Mesenteric fat pad (tissue), 1 donor: Measurements from ENCODE around the gene PLPP1. TPM values are rescaled to one million over a fixed set of nuclear protein-coding genes. Genes with fewer than 3 reads are reported as not detected.
A peak's percentile ranks its signal among the peaks of the same experiment; 100 is the strongest.

Source experiments
- DNase-seq: peaks from one replicate; pipeline ENCODE4 v3.0.0-alpha.2; 2020; ENCODE audit warnings: low spot score
- long read RNA-seq: library from polyadenylated mRNA; unstranded; transcript quantifications from one replicate; pipeline ENCODE4 v2.0.0, GENCODE V29; 2020
- total RNA-seq: library from RNA; stranded (reverse); fragmentation: NEBNext Ultra II Directional; extraction: Animal tissue kit (Norgen Biotek cat#: 25700); gene quantifications from one replicate; pipeline ENCODE4 v1.2.1, GENCODE V29; 2021
- donor health status: DM: yes; HTN: yes; CAD: no.

PLPP1 gene
- 304 TPM for total RNA-seq
- long read RNA-seq, transcript PLPP1-202 (6 exons, 1,597 nt): major isoform, 2,523 of 2,754 reads
- long read RNA-seq, transcript PLPP1-201 (6 exons, 1,550 nt): minor isoform, 111 of 2,754 reads
- long read RNA-seq, partial matches to known transcripts: 31 of 2,754 reads
- long read RNA-seq, other reads (novel, unspliced or antisense): 85 of 2,754 reads

DNA sequence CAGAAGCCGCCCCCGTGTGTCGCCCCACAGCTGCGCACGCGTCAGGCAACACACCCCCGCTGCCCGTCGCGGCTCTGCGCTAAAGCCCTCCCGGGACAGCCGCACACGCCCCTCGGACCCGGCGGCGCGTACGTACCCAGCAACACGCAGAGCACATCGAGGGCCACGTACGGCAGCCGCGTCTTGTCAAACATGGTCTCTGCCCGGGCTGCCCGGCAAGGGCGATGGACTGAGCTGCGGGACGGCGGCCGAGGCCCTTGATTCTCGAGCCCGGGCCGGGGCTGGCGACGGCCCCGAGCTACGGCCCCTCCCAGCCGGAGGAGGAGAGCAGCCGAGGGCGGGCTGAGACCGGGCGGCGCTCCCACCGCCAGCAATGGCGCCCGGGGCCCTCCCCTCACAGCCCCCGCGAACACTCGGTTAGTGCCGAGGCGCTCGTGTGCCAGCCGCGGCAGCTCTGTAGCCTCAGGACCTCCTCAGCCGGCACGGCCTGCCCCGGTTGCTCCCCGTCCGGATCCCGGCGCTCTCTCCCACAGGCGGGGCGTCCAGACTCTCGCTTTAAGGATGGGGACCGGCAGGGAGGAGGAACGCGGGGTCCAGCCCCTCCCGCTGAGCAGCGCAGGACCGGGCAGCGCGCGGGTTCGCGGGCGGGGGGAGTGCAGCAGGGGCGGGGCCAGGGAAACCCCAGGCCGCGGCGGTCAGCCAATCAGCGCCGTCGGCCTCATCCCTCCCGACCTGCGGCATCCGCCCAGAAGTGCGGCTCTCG is at the start of gene PLPP1:
PLPP1 (minus strand) TSS at position 529 of the 763 bp plus-strand sequence; CDS start at position 194, 335 bp downstream.
- DNase-seq: peak; percentile 96

DNA sequence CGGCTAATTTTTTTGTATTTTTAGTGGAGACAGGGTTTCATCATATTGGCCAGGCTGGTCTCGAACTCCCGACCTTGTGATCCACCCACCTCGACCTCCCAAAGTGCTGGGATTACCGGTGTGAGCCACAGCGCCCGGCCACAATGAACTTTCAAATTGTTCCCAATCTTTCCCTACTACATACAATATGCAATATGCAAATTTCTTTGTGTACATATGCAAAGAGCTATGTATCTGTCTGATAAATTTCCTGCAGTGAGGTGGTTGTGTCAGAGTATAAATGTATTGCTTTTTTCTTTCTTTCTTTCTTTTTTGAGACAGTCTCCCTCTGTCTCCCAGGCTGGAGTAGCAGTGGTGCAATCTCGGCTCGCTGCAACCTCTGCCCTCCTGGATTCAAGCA is 48.8 kb upstream of the PLPP1 start:
- DNase-seq: no peak

DNA sequence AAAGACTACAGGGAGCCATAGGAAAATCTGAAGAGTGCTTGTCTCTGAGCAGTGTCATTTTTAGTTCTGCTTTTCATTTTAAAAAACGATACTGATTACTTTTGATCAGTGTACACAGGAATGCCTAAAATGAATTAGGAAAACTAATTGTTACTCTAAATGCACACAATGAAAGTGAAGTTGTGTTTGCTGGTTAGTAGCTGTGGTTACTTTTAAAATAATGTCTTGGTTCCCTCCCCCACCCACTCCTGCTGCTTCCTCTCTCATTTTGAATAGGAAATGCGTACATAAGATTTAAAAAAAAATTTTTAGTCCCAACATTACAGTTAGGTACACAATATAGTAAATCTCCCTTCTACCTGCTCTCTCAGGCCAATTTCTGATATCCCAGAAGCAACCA is 47.5 kb upstream of the PLPP1 start:
- DNase-seq: no peak

DNA sequence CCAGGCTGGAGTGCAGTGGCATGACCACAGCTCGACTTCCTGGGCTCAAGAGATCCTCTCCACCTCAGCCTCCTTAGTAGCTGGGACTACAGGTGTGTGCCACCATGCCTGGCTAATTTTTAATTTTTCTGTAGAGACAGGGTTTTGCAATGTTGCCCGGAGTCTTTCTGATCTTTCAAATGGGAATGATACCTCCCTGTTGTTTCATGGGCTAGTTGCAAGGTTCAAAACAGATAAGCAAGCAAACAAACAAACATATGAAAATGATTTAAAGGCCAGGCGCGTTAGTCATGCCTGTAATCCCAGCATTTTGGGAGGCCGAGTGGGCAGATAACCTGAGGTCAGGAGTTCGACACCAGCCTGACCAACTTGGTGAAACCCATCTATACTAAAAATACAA is 45.3 kb upstream of the PLPP1 start:
- DNase-seq: no peak

DNA sequence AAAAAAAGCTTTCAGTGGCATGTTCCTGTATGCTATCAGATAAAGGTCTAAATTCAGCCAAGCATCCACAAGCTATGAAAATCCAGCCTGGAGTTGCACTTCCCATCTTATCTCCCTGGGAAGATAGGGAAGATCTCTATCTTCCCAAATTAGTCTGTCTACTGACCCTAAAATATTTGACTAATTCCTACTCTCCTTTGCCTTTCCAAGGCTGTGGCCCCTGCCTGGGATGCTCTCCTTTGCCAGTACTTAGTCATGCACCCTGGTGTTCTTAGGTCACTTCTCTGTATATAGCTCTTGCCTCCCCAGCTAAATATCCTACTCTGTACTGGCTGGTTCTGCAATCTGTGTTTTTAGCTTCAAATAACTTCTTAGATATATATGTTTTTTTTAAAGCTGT is 44.0 kb upstream of the PLPP1 start:
- no peak for DNase-seq

DNA sequence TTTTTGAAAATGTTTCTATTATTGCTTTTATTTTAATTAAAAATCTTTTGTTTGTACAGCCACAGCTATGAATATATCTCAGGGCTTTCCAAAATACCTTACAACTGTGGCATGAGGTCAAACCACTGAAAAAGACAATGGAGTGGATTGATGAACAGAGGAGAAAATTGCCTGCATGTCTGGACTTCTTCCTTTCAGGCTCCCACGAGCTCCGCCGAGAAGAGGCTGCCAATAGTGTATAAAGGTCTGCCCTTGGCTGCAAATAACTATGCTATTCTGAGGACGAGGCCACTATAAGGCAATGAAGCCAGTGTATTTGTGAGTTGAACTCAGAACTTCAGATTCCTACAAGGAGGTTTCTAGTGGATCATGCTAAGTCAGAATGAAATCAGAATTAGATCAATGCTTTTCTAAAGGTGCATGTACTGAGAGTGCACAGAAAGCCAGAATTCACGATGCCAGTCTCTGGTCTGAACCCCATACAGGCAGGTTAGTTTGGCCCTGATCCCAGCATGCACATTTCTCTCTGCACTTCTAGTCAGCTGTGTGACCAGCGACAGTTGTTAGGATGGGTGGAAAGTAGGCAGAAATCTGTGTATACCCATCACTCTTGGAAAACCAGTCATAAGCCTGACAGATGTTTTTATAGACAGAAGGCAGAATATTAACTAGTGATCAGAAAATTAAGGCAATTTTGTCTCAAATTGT is 42.7 kb upstream of the PLPP1 start:
- no peak for DNase-seq

DNA sequence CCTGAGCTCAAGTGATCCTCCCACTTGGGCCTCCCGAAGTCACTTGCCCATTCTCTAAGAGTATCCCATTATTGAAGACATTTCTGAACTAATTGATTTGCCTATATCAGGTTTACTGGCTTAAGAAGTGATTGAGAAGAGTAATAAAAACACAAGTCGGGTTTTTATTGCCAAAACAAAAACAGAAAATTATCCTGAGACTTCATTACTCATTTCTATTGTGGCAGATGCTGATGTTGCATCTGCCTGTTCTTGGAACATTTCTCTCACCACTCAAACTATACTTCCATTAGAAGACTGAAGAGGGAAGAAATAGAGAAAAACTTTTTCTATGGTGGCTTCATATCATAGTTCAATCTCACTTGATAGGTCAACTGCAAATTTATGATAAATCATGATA is 41.9 kb upstream of the PLPP1 start:
- no peak for DNase-seq

DNA sequence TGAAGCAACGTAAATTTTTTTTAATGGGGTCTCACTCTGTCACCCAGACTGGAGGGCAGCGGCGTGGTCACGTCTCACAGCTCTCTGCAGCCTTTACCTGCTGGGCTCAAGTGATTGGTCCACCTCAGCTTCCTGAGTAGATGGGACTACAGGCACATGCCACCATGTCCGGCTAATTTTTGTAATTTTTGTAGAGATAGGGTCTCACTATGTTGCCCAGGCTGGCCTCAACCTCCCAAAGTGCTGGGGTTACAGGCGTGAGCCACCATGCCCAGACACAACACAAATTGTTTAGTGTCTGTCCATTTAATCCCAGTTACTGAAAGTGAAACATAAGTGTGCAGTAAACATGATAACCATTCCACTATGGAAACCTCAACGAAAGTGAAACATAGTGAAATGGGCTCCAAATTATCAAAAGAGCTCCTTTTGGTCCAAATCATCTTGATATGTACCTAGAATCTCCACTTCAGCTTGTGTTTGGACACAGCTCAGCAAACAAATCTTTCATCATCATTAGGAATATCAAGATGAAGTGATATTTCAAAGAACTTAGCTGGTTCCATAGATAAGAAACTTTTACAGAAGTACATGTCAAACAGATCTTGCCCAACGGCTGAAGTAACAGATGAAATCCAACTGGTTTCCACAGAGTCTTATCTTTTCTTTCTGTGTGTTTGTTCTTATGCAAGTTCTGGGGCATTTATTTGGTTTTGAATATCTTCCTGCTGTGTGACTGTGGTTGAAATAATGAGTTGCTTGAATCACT is 41.2 kb upstream of the PLPP1 start:
- DNase-seq: no peak

DNA sequence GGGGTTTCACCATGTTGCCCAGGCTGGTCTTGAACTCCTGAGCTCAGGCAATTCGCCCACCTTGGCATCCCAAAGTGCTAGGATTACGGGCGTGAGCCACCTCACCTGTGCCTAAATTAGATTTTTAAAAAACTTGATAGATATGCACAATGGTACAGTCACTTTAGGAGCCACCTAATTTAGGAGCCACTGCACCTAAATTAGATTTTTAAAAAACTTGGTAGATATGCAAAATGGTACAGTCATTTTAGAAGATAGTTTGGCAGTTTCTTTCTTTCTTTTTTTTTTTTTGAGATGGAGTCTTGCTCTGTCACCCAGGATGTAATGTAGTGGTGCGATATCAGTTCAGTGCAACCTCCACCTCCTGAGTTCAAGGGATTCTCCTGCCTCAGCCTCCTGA is 37.8 kb upstream of the PLPP1 start:
- no peak for DNase-seq

DNA sequence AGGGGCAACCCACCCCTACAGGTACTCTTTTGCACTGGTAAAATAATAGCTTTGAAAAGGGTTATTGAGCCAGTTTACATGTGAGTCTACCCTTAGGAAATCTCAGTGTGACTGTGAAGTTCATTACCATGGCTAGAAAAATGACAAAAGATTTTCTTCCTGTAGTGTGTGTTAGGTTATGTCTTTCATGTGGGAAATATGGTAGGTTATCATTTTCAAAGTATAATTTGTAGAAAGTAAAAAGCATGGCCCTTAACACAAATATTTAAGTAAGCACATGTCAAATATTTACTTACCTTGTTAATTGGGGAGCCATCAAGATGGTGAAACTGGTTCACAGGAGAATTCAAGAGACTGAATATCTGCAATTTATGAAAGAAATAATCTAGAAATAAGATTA is 37.3 kb upstream of the PLPP1 start:
- no peak for DNase-seq

DNA sequence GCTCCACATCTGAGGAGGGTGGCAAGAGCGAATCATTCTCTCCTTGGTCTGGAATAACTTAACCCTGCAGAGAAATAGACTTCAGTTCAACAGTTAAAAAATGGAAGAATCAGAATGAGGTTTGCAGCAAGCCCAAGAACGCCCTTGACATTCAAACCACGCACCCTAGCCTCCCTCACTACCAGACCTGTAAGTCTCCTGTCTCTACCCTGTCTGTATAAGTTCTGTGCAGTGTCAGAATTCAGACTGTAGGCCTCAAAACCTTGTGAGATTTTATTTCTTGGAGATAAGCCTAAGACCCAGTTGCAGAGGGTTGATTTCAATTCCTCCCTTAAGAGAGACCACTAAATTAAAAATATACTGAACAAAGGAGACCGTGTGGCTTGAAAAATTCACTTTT is 35.8 kb upstream of the PLPP1 start:
- DNase-seq: no peak

DNA sequence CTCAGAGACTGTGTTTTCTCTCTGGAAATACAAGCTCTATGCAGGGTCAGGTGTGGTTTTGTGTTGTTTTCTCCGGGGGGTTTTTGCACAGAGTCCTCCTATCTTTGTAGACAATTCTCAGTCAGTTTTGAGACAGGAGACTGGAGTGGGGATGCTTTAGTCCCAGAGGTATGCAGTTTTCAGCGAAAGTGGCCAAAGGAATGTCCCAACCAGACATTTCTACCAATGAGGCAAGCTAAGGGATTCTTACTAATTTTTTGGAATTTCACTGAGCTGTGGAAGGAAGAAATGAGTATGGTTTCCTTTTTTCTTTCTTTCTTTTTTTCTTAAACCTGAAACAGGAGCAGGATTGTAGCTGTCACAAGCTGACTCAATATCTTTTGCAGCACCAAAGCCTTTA is 35.3 kb upstream of the PLPP1 start:
- no peak for DNase-seq

DNA sequence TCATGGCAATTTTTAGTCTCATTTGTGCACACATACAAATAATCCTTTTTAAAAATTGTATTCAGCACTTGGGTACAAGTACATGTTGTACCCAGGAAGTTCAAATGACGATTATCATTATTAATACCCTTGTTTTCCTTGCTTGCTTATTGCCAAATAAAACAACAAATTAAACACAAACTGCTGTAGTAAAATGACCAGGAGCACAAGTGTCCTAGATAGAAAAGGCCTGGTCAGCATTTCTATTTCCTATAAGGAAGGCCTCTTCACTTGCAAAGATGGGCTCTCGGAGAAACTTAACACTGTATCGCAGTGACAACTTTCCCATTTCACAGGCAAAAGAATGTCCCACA is 34.7 kb upstream of the PLPP1 start:
- DNase-seq: no peak

DNA sequence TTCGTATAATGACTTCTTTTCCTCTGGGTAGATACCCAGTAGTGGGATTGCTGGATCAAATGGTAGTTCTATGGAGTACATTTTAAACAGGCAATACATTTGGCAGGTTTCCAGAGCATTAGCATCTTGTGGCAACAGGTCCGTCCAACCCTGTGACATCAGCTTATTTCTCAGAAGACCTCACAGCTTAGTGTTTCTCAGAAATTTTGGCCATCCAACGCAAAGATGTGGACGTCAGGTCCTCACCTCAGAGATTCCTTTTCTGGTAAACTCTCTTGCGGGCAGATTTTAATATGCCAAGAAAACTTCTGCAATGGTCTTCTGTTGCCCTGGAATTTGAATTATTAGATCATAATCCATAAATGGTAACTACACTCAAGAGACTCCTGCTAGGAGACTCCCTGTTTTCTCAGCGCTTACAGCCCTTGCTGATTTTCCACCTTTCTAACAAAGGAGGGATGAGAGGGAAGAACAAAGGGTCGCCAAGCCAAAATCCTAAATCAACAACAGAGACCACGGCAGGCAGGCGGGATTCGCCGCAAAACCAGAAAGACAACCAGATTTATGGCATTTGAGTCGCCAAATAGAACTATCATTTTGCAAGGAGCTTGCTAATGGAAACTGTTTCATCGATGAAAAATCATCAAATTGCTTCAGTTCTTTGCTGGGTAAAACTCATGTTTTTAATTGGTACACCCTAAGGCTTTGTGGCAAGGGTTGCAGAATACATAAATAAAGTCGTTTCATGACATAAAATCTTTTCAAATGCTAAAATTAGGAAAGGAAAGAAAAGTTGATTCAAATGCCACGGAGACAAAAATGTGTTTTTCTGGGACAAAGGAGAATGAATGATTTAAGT is 34.1 kb upstream of the PLPP1 start:
- no peak for DNase-seq

DNA sequence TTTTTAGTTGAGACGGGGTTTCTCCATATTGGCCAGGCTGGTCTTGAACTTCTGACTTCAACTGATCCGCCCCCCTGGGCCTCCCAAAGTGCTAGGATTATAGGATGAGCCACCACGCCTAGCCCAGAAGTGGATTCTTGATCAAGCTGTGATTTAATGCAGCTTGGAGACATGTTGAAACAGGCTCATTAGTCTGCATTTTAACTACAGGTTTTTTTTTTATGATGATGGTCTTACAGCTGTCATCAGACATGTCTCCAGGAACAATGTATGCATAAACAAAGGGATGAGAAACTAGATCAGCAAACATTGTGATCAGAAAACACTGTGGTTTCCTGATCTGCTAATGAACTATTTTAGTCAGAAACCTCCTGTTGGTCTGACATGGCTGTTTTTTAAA is 30.0 kb upstream of the PLPP1 start:
- DNase-seq: no peak

DNA sequence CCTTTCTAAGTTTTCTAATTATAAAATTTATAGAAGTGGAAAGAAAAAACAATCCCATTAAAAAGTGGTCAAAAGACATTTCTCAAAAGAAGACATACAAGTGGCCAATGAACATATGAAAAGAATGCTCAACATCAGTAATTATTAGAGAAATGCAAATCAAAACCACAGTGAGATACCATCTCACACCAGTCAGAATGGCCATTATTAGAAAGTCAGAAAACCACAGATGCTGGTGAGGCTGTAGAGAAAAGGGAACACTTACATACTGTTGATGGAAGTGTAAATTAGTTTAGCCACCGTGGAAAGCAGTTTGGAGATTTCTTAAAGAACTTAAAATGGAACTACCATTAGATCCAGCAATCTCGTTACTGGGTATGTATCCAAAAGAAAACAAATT is 23.7 kb upstream of the PLPP1 start:
- DNase-seq: no peak

DNA sequence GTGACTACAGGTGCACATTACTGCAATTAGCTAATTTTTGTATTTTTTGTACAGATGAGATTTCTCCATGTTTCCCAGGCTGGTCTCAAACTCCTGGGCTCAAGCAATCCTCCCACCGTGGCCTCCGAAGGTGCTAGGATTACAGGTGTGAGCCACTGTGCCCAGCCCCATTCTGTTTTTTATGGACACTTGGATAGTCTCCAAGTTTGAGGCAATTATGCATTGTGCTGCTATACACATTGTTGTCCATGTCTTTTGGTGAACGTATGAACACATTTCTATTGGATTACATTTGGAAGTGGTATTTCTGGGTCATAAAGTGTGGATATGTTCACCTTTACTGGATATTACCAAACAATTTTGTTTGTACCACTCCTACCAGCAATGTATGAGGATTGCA is 22.4 kb upstream of the PLPP1 start:
- no peak for DNase-seq

DNA sequence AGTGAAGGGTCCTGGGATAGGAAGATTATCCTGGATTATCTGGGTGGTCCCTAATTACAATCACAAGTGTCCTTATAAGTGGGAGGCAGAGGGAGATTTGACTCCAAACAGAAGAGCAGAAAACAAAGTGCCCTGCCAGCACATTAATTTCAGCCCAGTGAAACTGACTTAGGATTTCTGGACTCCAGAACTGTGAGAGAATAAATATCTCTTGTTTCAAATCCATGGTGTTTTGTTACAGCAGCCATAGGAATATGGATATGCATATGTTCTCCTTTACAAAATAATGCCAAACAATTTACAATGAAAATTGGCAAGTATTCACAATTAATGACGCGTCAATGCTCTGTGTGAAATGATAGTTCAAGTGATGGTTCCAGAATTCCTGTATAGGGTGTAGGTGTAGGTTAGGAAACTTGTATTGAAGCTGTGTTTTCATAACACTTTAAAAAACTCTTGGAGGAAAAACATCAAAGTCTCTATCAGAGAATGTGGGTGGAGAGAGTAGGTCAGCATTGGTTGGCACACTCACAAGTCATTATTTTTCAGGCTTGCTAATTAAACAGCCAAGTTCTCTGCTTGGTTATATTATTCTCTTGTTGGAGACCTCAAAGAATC is 19.9 kb upstream of the PLPP1 start:
- DNase-seq: no peak

DNA sequence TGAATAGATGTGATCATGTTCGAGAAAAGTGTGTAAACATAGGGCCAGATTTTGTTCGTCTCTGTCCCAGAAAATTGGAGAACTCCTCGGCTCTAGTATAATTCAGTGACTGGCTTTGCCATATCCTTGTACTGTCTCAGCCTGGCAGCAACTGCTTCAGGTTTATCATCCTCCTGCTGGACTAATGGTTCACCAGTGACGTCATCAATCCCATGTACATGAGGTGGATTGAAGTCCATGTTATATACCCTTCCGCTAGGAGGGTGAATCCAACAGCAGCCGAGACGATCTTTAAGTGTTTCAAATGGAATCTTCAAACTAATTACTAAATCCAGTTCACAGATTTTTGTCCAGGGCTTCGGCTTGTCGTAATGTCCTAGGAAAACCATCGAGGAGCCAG is 17.1 kb upstream of the PLPP1 start:
- DNase-seq: no peak

DNA sequence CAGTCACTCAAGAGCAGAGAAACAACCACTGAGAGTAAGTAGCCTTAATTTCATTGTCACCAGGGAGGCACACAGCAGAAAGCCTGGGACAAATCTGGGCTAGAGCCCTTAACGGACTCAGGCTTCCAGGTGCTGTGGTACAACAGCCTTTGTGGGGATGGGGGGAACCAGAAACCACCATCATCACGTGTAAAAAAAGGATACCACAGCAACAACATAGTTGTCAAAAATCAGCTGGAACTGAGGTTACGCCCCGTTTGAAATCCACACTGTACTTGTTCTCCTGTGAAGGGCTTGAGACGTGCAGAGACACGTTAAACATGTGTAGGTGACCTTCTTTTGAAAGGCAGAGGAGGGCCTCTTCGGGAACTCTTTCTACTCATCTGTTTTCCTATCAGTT is 16.6 kb upstream of the PLPP1 start:
- DNase-seq: no peak

DNA sequence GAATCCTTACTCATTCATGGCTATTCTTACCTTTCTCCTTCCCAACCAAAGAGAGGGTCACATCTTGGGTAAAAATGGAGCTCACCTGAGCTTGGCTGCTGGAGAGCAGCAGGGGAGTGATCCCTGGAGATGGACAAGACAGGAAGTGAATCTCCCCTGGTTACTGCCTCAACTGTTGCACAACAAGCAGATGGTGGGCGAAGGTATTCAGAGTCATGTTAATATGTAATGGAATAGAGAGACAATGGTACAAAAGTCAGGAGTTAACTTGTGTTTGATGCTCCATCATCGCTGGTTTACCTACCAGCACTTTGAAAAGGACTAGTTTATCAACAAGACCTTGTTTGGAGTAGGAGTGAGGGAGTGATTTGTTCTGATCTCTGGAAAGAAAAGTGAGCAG is 13.0 kb upstream of the PLPP1 start:
- no peak for DNase-seq
